Rectal smooth muscle tissue (tissue), 1 donor: Measurements from ENCODE around the gene EXOC4.

Experiments used
- H3K27ac ChIP-seq: one replicate; pipeline ENCODE4 v1.7.0; 2013; ENCODE audit warnings: low read depth, low read length, inconsistent platforms
- H3K27me3 ChIP-seq: one replicate; pipeline ENCODE4 v1.7.0; 2013; ENCODE audit warnings: low read length; ENCODE audit not compliant: control insufficient read depth, insufficient read depth
- H3K36me3 ChIP-seq: one replicate; pipeline ENCODE4 v1.7.0; 2013; ENCODE audit warnings: low read length; ENCODE audit not compliant: control insufficient read depth, insufficient read depth
- H3K4me1 ChIP-seq: one replicate; pipeline ENCODE4 v1.7.0; 2013; ENCODE audit warnings: low read length; ENCODE audit not compliant: control insufficient read depth, insufficient read depth
- H3K4me3 ChIP-seq: one replicate; pipeline ENCODE4 v1.7.0; 2013; ENCODE audit warnings: low read length
- H3K9ac ChIP-seq: one replicate; pipeline ENCODE4 v1.7.0; 2013; ENCODE audit warnings: low read length

The EXOC4 gene

GRCh38 chr7:133919810-133920209 lies 666.9 kb downstream of the EXOC4 start:
- H3K36me3 ChIP-seq, result no peaks in the 10 kb centered on the region
- no peaks in the 10 kb centered on the region for H3K27me3 ChIP-seq
- no peak overlapping the region for H3K27ac ChIP-seq
- H3K4me3 ChIP-seq, result no peak overlapping the region
- H3K9ac ChIP-seq, result no peak overlapping the region
- H3K4me1 ChIP-seq, result no peaks in the 10 kb centered on the region

DNA sequence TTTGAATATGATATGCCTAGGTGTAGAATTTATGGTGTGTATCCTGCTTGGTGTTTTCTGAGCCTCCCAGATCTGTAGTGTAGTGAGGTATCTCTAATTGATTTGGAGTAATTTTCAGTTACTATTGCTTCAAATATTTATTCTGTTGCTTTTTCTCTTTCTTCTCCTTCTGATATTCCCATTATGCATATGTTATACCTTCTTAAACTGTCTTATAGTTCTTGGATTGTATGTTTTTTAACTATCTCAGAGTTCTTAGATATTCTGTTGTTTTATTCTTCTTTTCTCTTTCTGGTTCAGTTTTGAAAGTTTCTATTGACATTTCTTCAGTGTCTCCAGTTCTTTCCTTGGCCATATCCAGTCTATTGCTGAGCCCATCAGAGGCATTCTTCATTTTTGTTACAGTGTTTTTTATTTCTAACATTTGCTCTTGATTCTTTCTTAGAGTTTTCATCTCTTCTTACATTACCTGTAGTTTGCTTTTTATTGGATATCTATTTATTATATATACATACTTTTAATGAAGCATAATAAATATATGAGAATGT lies 668.8 kb downstream of the EXOC4 start:
- H3K36me3 ChIP-seq, result no peaks in the 10 kb centered on the region

GRCh38 chr7:133923974-133924373 lies 671.1 kb downstream of the EXOC4 start:
- Histone ChIP-seq H3K4me1 (no peaks in the 10 kb centered on the region), H3K36me3 (no peaks in the 10 kb centered on the region), H3K4me3 (no peak overlapping the region), H3K9ac (no peak overlapping the region), H3K27me3 (no peaks in the 10 kb centered on the region), H3K27ac (no peak overlapping the region)

More for the DNA sequence above, 668.8 kb downstream of the EXOC4 start:
- no peak overlapping the region for H3K9ac ChIP-seq
- no peaks in the 10 kb centered on the region for H3K4me1 ChIP-seq
- no peaks in the 10 kb centered on the region for H3K27me3 ChIP-seq
- no peak overlapping the region for H3K4me3 ChIP-seq
- no peak overlapping the region for H3K27ac ChIP-seq

- no peak overlapping the region for H3K4me3 ChIP-seq
- no peaks in the 10 kb centered on the region for H3K27me3 ChIP-seq
- no peaks in the 10 kb centered on the region for H3K36me3 ChIP-seq
- H3K4me1 ChIP-seq, result no peaks in the 10 kb centered on the region
- H3K27ac ChIP-seq, result no peak overlapping the region
- no peak overlapping the region for H3K9ac ChIP-seq
Observed at GRCh38 chr7:133931053-133931452, 678.2 kb downstream of the EXOC4 start.

DNA sequence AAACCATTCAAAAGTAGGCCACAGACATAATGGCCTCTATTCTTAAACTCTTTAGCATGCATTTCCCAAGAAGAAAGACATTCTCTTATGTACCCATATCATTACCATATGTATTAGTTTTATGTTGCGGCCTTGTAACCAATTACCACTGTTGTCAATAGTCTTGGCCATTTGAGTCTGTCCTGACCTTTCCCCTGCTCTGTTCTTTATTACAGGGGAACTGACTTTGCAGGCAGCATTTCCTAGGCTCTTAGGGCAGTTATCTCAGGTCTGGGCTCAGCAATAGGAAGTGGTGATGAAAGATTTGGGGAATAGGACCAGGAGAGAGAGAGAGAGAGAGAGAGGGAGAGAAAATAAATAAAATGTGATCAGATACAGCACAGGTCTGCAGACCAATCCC lies 679.7 kb downstream of the EXOC4 start:
- Histone ChIP-seq H3K4me3 (no peak overlapping the region), H3K27me3 (no peaks in the 10 kb centered on the region), H3K9ac (no peak overlapping the region), H3K36me3 (no peaks in the 10 kb centered on the region), H3K27ac (no peak overlapping the region), H3K4me1 (no peaks in the 10 kb centered on the region)

DNA sequence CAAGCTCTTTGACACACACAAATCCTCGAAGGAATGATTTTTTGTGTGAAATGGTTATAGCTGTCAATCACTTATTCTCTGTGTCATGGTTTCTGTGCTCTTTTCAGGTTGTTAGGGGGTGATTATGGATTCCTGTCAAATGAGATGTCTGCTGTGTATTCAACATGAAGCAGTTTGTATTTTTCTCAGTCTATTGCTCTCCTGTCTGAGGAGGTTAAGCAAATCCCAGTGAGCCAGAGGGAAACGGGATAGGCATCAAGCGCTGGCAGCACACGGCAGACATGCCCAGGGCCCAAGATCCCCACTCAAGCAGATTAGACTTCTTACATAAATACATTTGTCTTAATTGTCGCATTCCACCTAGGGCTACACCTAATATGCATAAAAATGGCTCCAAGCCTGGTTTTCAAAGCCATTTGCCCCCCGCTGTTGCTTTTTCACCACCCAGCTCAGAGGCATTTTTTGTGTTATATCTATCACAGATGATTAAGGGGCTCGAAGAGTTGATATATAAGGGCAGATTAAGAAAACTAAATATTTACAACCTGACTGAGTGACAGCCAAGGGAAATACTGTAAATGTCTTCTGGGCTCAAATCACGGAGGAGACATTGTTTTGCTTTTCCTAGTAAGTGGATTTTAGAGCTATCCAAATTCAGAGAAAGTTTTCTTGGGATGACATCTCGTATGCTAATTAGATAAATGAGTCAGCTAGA lies 681.5 kb downstream of the EXOC4 start:
- no peak overlapping the region for H3K27ac ChIP-seq
- no peaks in the 10 kb centered on the region for H3K36me3 ChIP-seq
- no peaks in the 10 kb centered on the region for H3K4me1 ChIP-seq
- no peak overlapping the region for H3K4me3 ChIP-seq
- no peak overlapping the region for H3K9ac ChIP-seq
- no peaks in the 10 kb centered on the region for H3K27me3 ChIP-seq

DNA sequence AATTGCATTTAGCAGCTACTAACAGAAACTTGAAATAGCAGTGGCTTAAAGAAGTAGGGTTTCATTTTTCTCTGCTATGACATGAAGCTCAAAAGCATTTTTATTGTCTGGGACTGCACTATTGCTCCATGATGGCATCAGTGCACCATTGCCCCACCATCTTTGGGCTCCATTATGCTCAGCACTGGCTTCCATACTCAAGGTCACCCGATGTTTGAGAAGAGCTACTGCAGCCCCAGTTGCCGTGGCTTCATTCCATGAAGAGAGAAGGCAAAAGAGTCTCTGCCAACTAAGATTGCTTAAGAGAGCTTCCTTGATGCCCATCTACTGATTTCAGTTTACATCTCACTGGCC lies 682.1 kb downstream of the EXOC4 start:
- Histone ChIP-seq H3K27me3 (no peaks in the 10 kb centered on the region), H3K27ac (no peak overlapping the region), H3K9ac (no peak overlapping the region), H3K4me1 (no peaks in the 10 kb centered on the region), H3K4me3 (no peak overlapping the region), H3K36me3 (no peaks in the 10 kb centered on the region)

GRCh38 chr7:133936074-133936473 lies 683.2 kb downstream of the EXOC4 start:
- H3K27ac ChIP-seq, result no peak overlapping the region
- no peaks in the 10 kb centered on the region for H3K36me3 ChIP-seq
- no peaks in the 10 kb centered on the region for H3K27me3 ChIP-seq
- no peaks in the 10 kb centered on the region for H3K4me1 ChIP-seq
- H3K4me3 ChIP-seq, result no peak overlapping the region
- H3K9ac ChIP-seq, result no peak overlapping the region

DNA sequence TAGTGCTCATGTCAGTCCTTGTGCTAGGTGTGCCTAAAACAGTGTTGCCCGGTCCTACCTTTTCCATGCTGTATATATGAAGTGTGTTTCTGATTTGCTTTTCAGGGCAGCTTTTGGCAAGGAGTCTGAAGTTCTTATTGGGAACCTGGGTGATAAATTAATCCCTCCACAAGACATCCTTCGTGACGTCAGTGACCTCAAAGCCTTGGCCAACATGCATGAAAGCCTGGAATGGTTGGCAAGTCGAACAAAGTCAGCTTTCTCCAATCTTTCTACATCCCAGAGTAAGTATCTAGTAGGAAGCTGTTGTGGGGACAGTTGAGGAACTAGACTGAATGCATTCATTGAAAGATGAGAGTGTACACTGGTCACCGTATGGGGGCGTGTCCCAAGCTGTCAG lies 684.9 kb downstream of the EXOC4 start:
- Histone ChIP-seq H3K9ac (no peak overlapping the region), H3K4me3 (no peak overlapping the region), H3K36me3 (no peaks in the 10 kb centered on the region), H3K27me3 (no peaks in the 10 kb centered on the region), H3K4me1 (no peaks in the 10 kb centered on the region), H3K27ac (no peak overlapping the region)

GRCh38 chr7:133940368-133940767 lies 687.5 kb downstream of the EXOC4 start:
- Histone ChIP-seq H3K27me3 (no peaks in the 10 kb centered on the region), H3K4me1 (no peaks in the 10 kb centered on the region), H3K9ac (no peak overlapping the region), H3K27ac (no peak overlapping the region), H3K4me3 (no peak overlapping the region), H3K36me3 (no peaks in the 10 kb centered on the region)

DNA sequence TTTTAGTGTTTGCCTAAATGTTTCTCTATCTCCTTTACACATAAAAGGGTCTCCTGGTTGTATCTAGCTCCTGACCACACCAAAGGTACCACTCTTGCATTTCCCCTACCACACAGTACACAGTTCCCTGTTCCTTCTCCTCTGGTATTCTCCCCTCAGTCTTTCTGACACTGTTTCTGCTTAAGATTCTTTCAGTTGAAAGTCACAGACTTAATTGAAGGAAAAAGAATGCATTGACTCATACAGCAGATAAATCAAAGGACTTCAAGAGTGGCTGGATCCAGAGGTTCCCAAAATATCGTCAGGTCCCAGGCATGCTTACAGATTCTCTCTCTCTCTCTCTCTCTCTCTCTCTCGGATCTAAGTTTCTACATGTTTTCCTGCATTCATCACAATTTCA lies 688.6 kb downstream of the EXOC4 start:
- Histone ChIP-seq H3K4me1 (no peaks in the 10 kb centered on the region), H3K27me3 (no peaks in the 10 kb centered on the region), H3K27ac (no peak overlapping the region), H3K4me3 (no peak overlapping the region), H3K36me3 (no peaks in the 10 kb centered on the region), H3K9ac (no peak overlapping the region)

DNA sequence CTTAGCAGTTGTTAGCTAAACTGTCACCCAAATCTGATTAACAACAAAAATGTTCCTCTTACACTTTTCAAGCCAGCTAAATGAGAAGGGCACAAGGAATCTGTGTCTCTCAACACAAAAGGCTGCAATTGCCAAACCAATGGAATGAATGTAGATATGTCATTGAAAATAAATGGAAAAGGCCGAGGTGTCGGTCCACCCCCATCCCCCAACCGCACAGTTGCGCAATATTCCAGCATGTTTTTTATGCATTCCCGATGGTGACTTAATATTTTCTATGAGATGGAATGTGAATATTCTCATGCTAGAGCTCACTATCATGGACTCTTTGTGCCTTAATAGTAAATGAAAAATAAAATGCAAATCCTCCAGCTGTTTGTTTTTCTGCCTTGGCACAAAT lies 692.6 kb downstream of the EXOC4 start:
- no peak overlapping the region for H3K9ac ChIP-seq
- H3K36me3 ChIP-seq, result no peaks in the 10 kb centered on the region
- H3K27ac ChIP-seq, result no peak overlapping the region
- H3K4me3 ChIP-seq, result no peak overlapping the region
- no peaks in the 10 kb centered on the region for H3K27me3 ChIP-seq
- H3K4me1 ChIP-seq, result no peaks in the 10 kb centered on the region
